NB4 (cell line): ENCODE data around the gene GRID1.

Source experiments
- POLR2A ChIP-seq: IDR thresholded peaks from 2 replicates; pipeline ENCODE4 v1.6.1; 2011; ENCODE audit warnings: mild to moderate bottlenecking; ENCODE audit not compliant: insufficient read length; ENCODE audit errors: extremely low read depth
- TF ChIP-seq, protein P1 (sequence below): IDR thresholded peaks from one replicate; pipeline ENCODE4 v1.5.1; 2012; ENCODE audit warnings: low read depth, low read length

- no peak for TF ChIP-seq POLR2A
- TF ChIP-seq, protein P1, sequence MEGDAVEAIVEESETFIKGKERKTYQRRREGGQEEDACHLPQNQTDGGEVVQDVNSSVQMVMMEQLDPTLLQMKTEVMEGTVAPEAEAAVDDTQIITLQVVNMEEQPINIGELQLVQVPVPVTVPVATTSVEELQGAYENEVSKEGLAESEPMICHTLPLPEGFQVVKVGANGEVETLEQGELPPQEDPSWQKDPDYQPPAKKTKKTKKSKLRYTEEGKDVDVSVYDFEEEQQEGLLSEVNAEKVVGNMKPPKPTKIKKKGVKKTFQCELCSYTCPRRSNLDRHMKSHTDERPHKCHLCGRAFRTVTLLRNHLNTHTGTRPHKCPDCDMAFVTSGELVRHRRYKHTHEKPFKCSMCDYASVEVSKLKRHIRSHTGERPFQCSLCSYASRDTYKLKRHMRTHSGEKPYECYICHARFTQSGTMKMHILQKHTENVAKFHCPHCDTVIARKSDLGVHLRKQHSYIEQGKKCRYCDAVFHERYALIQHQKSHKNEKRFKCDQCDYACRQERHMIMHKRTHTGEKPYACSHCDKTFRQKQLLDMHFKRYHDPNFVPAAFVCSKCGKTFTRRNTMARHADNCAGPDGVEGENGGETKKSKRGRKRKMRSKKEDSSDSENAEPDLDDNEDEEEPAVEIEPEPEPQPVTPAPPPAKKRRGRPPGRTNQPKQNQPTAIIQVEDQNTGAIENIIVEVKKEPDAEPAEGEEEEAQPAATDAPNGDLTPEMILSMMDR: no peak
These were observed 253.6 kb downstream of the GRID1 start for GRCh38 chr10:86113044-86113443.
